ENCODE data around the gene OR13D1.
"Not testable (repeated sequence)": the region's sequence is repeated elsewhere in the genome, so short reads cannot be mapped to it uniquely, and the experiment has no call there.

The OR13D1 gene, protein sequence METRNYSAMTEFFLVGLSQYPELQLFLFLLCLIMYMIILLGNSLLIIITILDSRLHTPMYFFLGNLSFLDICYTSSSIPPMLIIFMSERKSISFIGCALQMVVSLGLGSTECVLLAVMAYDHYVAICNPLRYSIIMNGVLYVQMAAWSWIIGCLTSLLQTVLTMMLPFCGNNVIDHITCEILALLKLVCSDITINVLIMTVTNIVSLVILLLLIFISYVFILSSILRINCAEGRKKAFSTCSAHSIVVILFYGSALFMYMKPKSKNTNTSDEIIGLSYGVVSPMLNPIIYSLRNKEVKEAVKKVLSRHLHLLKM

DNA sequence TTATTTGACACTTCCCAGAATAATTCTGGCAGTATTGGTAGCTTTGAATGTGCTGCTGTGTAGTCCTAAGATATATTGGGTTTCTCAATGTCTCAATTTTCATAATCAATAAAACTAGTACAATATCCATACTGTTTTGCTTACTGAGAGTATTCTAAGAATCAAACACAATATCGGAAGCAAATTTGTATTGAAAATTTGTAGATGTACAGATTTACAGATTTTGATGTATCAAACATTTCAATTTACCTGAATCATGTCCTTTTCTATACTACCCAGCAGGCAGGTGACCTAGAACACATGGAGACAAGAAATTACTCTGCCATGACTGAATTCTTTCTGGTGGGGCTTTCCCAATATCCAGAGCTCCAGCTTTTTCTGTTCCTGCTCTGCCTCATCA lies at the start of gene OR13D1:
Gene OR13D1 (plus strand): TSS at position 301 of the 400 bp plus-strand sequence. CDS start 0 bp downstream, at position 301.
- DNase-seq: no peak

DNA sequence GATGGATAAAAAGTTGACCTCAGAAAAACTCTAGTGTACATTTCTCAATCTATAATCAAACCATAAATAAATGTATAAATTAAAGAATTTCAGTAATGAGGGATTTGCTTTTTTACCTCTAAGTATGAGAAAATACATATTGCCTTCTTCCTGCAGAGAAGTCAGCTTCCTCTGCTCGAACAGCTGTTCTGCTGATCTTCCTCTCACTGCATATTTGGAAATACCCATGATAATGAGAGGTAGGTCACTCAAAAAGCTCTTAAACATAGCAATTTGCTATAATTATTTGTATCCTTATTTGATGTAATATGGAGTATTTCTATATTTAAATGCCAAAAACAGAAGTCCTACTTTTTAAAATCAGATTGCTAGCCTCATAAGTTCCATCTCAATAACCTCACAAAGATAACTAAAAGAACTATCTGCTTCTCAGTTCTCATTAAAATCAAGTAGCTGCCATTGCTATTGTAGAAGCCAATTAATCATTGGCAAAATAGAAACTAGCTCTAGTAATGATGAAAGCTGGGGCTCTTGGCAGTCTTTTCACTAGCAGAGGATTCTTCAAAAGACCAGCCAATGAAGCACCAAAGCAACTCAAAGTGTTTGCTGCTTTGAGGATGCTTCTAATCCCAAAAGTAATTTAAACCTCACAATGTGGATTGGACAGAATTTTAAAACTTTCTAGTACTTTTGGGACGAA lies 35.7 kb upstream of the OR13D1 start:
- no peak for DNase-seq

DNA sequence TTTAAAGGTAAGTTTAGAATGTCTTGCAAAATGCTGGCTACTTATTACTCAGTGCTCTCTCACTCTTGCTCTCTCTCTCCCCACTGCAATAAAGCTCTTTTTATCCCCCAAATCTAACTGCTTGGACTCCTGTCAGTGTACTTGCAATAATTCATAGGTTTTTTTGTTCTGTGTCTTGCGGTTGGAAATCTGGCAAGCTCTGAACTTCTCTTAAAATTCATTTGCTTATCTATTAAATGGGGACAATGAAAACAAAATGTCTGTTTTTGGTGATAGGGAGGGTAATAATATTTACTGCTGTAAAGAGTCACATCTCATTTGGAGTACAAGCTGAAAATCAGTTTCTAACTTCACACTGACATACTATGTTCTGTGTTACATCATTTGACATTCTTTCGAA lies 18.7 kb upstream of the OR13D1 start:
- DNase-seq: no peak

DNA sequence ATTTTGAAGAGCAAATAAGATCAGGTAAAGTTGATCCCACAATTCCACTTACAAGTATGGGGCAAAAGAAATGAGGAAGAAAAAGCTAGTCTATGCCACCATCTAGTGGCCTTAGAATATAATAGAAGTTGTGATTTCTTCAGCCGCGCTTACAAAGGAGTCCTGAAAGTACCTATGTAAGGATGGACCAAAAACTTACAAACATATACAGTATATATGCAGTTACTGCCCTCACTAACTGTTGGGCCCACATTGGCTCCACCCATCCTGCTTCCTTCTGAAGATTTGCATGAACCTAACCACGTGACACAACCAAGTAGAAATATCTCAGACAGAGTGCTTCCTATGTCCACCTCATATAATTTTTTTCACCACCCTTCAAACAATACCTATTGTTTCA lies 11.7 kb upstream of the OR13D1 start:
- no peak for DNase-seq

DNA sequence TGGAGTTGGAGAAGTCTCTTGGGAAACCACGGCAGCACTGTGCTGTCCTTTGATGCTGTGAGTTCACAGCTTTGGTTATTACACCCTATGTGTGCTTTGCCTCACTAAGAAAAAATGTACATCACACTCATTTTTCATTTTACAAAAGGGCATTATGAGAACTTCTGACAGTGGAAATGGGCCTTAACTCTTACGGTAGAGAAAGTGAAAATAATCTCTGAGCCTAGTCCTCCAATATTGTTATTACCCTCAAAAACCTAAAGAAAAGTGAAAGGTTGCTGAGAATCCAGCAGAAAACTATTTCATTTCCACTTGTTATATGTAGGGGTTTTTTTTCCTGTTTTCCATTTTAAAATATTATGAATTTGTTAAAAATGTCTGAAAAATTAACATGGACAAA lies 8.2 kb upstream of the OR13D1 start:
- no peak for DNase-seq

DNA sequence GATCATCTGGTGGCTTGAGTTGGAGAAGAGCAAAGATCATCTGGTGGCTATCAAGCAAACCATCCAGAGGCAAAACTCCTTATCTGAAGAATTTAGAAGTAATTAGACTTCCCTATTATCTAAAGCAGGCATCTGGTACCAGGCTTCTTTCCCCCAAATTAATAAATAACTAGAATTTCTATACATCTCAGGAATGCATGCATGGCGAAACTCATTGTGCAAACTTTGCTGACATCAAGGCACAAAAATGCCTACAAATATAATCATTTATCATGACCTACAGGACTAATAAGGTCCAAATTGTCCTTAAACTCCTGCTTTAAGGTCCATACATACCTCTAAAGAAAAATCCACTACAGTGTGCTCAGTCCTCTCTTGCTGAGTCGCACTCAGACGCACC lies 6.0 kb downstream of the OR13D1 start:
- no peak for DNase-seq

DNA sequence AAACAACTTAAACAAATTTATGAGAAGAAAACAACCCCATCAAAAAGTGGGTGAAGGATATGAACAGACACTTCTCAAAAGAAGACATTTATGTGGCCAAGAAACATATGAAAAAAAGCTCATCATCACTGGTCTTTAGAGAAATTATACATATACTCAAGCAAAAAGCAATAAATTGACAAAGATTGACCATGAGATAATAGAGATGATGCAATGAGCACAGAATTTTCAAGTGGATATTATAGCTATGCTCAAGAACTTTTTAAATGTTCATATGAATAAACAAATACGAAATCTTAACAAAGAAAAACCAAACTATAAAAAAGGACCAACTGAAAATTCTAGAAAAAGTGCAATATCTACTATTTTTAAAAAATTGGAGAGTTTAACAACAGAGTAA lies 14.4 kb downstream of the OR13D1 start:
- not testable (repeated sequence) for DNase-seq

- no peak for DNase-seq
These were observed 17.3 kb downstream of the OR13D1 start for GRCh38 chr9:104711604-104712003.

- DNase-seq: no peak
These were observed 30.7 kb downstream of the OR13D1 start for GRCh38 chr9:104725014-104725413.

- DNase-seq: no peak
These were observed 44.1 kb downstream of the OR13D1 start for GRCh38 chr9:104738452-104738851.

- no peak for DNase-seq
These were observed 46.3 kb downstream of the OR13D1 start for GRCh38 chr9:104740621-104741020.

- no peak for DNase-seq
These were observed 49.2 kb downstream of the OR13D1 start for GRCh38 chr9:104743376-104743985.
